Measurements from ENCODE around the gene CDK13. TPM values are rescaled to one million over a fixed set of nuclear protein-coding genes. Genes with fewer than 3 reads are reported as not detected.
"Not testable (repeated sequence)": the region's sequence is repeated elsewhere in the genome, so short reads cannot be mapped to it uniquely, and the experiment has no call there.

CDK13 gene
- total RNA-seq, 1 donor from 2014 or later: 87.4 TPM

DNA sequence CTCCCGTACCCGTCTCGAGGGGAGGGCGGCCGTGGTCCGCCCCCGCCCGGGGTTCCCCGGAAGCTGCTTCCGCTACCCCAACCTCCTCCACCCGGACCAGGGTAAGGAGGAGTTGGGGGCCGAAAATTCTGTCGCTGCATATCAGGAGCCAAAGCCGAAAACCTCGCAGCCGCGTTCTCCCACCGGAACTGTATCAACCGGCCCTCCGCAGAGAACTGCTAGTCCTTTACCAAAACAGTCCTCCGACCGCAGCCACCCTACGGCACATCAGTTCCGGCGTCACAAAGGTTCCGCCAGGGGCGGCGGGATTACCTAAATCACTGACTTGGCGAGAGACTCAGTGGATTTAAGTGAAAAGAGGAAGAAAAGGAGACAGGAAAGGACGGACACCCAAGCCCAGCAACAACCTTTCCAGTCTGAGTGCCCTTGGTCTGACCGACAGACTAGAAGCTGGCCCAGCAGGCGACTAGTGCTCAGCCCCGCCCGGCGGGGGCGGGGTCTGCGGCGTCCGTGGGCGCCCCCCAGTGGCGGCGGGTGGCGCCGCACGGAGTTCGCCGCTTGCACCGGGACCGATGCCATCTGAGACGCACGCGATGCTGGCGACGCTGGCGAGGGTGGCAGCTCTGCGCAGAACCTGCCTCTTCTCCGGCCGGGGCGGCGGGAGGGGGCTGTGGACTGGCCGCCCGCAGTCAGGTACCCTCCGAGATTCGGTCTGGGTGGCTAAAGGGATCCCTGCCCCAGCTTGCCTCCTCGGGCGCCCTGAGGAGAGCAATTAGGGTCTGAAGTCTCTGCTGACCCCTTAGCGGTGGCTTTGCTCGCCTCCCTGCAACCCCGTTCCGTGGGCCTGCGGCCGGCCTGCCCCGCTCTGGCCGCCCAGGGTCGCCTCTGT is 184.6 kb downstream of the CDK13 start, which contains the start of the genes MPLKIP and SUGCT:
TSS of gene MPLKIP (minus strand) at position 195 of the 889 bp plus-strand sequence. CDS start at position 140, 55 bp downstream.
TSS of gene SUGCT (plus strand) at position 578 of the 889 bp plus-strand sequence.
- H3K4me3 ChIP-seq: peak within 1 kb of the TSS; percentile 85 to 96
- peak within 1 kb of the TSS; percentile 89 for H3K27ac ChIP-seq
- H3K9me3 ChIP-seq: no peaks in the 10 kb centered on the region
- no peaks in the 10 kb centered on the region for H3K36me3 ChIP-seq
- peaks cover 39% of the 10 kb centered on the region for H3K4me1 ChIP-seq
- no peaks in the 10 kb centered on the region for H3K27me3 ChIP-seq
- TF ChIP-seq, protein P1, sequence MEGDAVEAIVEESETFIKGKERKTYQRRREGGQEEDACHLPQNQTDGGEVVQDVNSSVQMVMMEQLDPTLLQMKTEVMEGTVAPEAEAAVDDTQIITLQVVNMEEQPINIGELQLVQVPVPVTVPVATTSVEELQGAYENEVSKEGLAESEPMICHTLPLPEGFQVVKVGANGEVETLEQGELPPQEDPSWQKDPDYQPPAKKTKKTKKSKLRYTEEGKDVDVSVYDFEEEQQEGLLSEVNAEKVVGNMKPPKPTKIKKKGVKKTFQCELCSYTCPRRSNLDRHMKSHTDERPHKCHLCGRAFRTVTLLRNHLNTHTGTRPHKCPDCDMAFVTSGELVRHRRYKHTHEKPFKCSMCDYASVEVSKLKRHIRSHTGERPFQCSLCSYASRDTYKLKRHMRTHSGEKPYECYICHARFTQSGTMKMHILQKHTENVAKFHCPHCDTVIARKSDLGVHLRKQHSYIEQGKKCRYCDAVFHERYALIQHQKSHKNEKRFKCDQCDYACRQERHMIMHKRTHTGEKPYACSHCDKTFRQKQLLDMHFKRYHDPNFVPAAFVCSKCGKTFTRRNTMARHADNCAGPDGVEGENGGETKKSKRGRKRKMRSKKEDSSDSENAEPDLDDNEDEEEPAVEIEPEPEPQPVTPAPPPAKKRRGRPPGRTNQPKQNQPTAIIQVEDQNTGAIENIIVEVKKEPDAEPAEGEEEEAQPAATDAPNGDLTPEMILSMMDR (IDR thresholded peaks at IDR 0.05): peak; percentile 65 to 95 (median 89)
- TF ChIP-seq POLR2A (IDR thresholded peaks at IDR 0.05): peak in 1 of 2 donors; percentile 10
- TF ChIP-seq POLR2AphosphoS5 (IDR thresholded peaks at IDR 0.05; ENCODE audit: insufficient read depth in 1 of 2, low read depth in 1 of 2): peak; percentile 79 to 84
- peak in 1 of 2 donors; percentile 91 for DNase-seq (ENCODE audit: extremely low spot score in 2 of 2)
- intact Hi-C loops (cut with DNase I): no loop called here

DNA sequence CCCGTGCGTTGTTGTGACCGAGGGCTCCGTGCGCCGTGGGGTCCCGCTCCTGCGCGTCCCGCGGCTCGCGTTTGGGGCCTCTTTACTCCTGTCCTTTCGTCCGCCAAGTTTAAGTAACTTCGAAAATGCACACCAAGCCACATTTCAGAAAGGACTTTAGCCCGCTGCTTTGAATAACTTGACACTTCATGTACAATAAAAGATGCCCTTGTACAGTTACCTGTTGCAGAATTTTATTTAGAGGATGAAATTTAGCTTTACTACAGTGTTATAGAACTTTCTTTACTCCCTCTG is 185.2 kb downstream of the CDK13 start:
- DNase-seq (ENCODE audit: extremely low spot score in 2 of 2): no peak

DNA sequence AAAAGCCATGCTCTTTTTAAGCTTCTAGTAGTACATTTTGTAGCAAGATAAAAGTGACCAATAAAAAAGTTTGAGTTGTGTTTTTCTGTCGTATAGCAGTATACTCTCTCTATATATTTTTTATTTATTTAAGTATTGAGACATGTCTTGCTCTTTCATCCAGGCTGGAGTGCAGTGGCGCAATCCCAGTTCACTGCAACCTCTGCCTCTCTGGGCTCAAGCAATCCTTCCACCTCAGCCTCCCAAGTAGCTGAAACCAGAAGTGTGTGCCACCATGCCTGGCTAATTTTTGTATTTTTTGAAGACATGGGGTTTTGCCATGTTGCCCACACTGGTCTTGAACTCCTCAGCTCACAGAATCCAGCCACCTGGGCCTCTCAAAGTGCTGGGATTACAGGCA is 187.5 kb downstream of the CDK13 start:
- intact Hi-C loops (cut with DNase I): no loop called here
- no peak for DNase-seq (ENCODE audit: extremely low spot score in 2 of 2)
- H3K27ac ChIP-seq: no peak overlapping the region
- peaks cover 17% of the 10 kb centered on the region for H3K4me1 ChIP-seq
- TF ChIP-seq, protein P1 (IDR thresholded peaks at IDR 0.05): no peak
- no peak for TF ChIP-seq POLR2AphosphoS5 (IDR thresholded peaks at IDR 0.05; ENCODE audit: insufficient read depth in 1 of 2, low read depth in 1 of 2)
- no peak for TF ChIP-seq POLR2A (IDR thresholded peaks at IDR 0.05)
- H3K27me3 ChIP-seq: no peaks in the 10 kb centered on the region
- no peak overlapping the region for H3K4me3 ChIP-seq
- H3K36me3 ChIP-seq: no peaks in the 10 kb centered on the region
- H3K9me3 ChIP-seq: no peaks in the 10 kb centered on the region

More for the DNA sequence above, 185.2 kb downstream of the CDK13 start:
- Histone ChIP-seq H3K36me3 (no peaks in the 10 kb centered on the region), H3K9me3 (no peaks in the 10 kb centered on the region), H3K27me3 (no peaks in the 10 kb centered on the region), H3K4me1 (peaks cover 36% of the 10 kb centered on the region), H3K4me3 (peak overlapping the region; percentile 85 to 96), H3K27ac (peak overlapping the region; percentile 89)
- TF ChIP-seq POLR2AphosphoS5 (IDR thresholded peaks at IDR 0.05; ENCODE audit: insufficient read depth in 1 of 2, low read depth in 1 of 2) (no peak), POLR2A (IDR thresholded peaks at IDR 0.05) (no peak)
- TF ChIP-seq, protein P1 (IDR thresholded peaks at IDR 0.05): no peak
- intact Hi-C loops (cut with DNase I): no loop called here

DNA sequence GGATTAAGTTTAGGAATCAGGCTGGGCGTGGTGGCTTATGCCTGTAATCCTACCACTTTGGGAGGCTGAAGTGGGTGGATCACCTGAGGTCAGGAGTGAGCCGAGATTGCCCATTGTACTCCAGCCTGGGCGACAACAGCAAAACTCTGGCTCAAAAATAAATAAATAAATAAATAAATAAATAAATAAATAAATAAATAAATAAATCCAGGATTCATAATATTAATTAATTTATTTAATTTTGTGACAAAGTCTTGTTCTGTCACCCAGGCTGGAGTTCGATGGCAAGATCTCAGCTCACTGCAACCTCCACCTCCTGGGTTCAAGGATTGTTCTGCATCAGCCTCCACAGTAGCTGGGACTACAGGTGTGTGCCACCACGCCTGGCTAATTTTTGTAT is 188.9 kb downstream of the CDK13 start:
- TF ChIP-seq, protein P1 (IDR thresholded peaks at IDR 0.05): no peak
- H3K36me3 ChIP-seq: no peaks in the 10 kb centered on the region
- peaks cover 7% of the 10 kb centered on the region for H3K4me1 ChIP-seq
- H3K27me3 ChIP-seq: no peaks in the 10 kb centered on the region
- DNase-seq (ENCODE audit: extremely low spot score in 2 of 2): no peak
- intact Hi-C loops (cut with DNase I): no loop called here
- no peaks in the 10 kb centered on the region for H3K9me3 ChIP-seq
- H3K4me3 ChIP-seq: no peak overlapping the region
- no peak overlapping the region for H3K27ac ChIP-seq

GRCh38 chr7:40139891-40140290 is 189.8 kb downstream of the CDK13 start:
- H3K9me3 ChIP-seq; intact Hi-C loops (cut with DNase I); H3K27ac ChIP-seq; H3K27me3 ChIP-seq; H3K36me3 ChIP-seq; H3K4me3 ChIP-seq; DNase-seq (ENCODE audit: extremely low spot score in 2 of 2); H3K4me1 ChIP-seq: not testable (repeated sequence)

All from vagina (tissue), 2 donors.